Mesenchymal stem cell (in vitro differentiated cells and primary cell): ENCODE data around the gene WNT9A.

Experiments
- DNase-seq: peaks from one replicate; pipeline ENCODE4 v3.0.0-alpha.2; 2013
- H2AFZ ChIP-seq: one replicate; pipeline ENCODE4 v1.6.1; 2013; ENCODE audit warnings: low read depth, mild to moderate bottlenecking, control low read depth, inconsistent platforms, low read length, moderate library complexity
- H2AK5ac ChIP-seq: 2 replicates; pipeline ENCODE4 v1.6.1; 2013; ENCODE audit warnings: low read length, moderate library complexity, mild to moderate bottlenecking, inconsistent platforms; ENCODE audit not compliant: severe bottlenecking
- H2BK120ac ChIP-seq: one replicate; pipeline ENCODE4 v1.6.1; 2013; ENCODE audit warnings: low read depth, mild to moderate bottlenecking, inconsistent platforms, low read length, moderate library complexity
- H2BK12ac ChIP-seq, 2 experiments: one replicate each; pipeline ENCODE4 v1.6.1; 2013; ENCODE audit warnings: inconsistent platforms in 2 of 2, low read length in 2 of 2, mild to moderate bottlenecking in 2 of 2, moderate library complexity in 2 of 2, control low read depth in 1 of 2
- H2BK15ac ChIP-seq: one replicate; pipeline ENCODE4 v1.6.1; 2013; ENCODE audit warnings: mild to moderate bottlenecking, low read depth, inconsistent platforms; ENCODE audit not compliant: poor library complexity, severe bottlenecking
- H2BK5ac ChIP-seq: 2 replicates; pipeline ENCODE4 v1.6.1; 2013; ENCODE audit warnings: low read depth, mild to moderate bottlenecking, low read length, control low read depth, inconsistent platforms; ENCODE audit not compliant: poor library complexity, severe bottlenecking
- H3K14ac ChIP-seq, 2 experiments: one replicate each; pipeline ENCODE4 v1.6.1; 2013; ENCODE audit warnings: inconsistent platforms in 2 of 2, low read length in 2 of 2, control low read depth in 1 of 2, mild to moderate bottlenecking in 1 of 2, moderate library complexity in 1 of 2
- H3K18ac ChIP-seq, 2 experiments: one replicate each; pipeline ENCODE4 v1.6.1; 2013; ENCODE audit warnings: inconsistent platforms in 2 of 2, low read length in 2 of 2, control low read depth in 1 of 2, low read depth in 1 of 2, mild to moderate bottlenecking in 1 of 2
- H3K23ac ChIP-seq, 2 experiments: one replicate each; pipeline ENCODE4 v1.6.1; 2013; ENCODE audit warnings: inconsistent platforms in 2 of 2, low read length in 2 of 2, mild to moderate bottlenecking in 2 of 2, moderate library complexity in 2 of 2, control low read depth in 1 of 2
- H3K27ac ChIP-seq: 2 replicates; pipeline ENCODE4 v1.5.1; 2013; ENCODE audit warnings: mild to moderate bottlenecking, moderate library complexity, low read length, control low read depth, inconsistent platforms; ENCODE audit not compliant: poor library complexity, severe bottlenecking
- H3K27me3 ChIP-seq, 2 experiments: 2 replicates each; pipeline versions ENCODE4 v1.6.1 to v1.7.0; 2013; ENCODE audit warnings: low read length in 2 of 2, mild to moderate bottlenecking in 2 of 2, moderate library complexity in 2 of 2, control low read depth in 1 of 2, inconsistent platforms in 1 of 2; ENCODE audit not compliant: control insufficient read depth in 1 of 2, insufficient read depth in 1 of 2
- H3K36me3 ChIP-seq, 2 experiments: 2 replicates each; pipeline versions ENCODE4 v1.6.1 to v1.7.0; 2013; ENCODE audit warnings: low read length in 2 of 2, control low read depth in 1 of 2, inconsistent platforms in 1 of 2, low read depth in 1 of 2, mild to moderate bottlenecking in 1 of 2; ENCODE audit not compliant: insufficient read depth in 2 of 2, control insufficient read depth in 1 of 2
- H3K4ac ChIP-seq, 2 experiments: one replicate each; pipeline ENCODE4 v1.6.1; 2013; ENCODE audit warnings: inconsistent platforms in 2 of 2, low read length in 2 of 2, mild to moderate bottlenecking in 2 of 2, moderate library complexity in 2 of 2, control low read depth in 1 of 2, low read depth in 1 of 2
- H3K4me1 ChIP-seq: 2 replicates; pipeline ENCODE4 v1.6.1; 2013; ENCODE audit warnings: low read depth, low read length, control low read depth; ENCODE audit not compliant: control insufficient read depth, insufficient read depth
- H3K4me2 ChIP-seq: 2 replicates; pipeline ENCODE4 v1.6.1; 2013; ENCODE audit warnings: low read length, mild to moderate bottlenecking, inconsistent platforms; ENCODE audit not compliant: poor library complexity, severe bottlenecking
- H3K4me3 ChIP-seq, 2 experiments: 2 replicates each; pipeline versions ENCODE4 v1.5.1 to v1.7.0; 2013; ENCODE audit warnings: low read length in 2 of 2, mild to moderate bottlenecking in 2 of 2, control low read depth in 1 of 2, low read depth in 1 of 2; ENCODE audit not compliant: insufficient read depth in 1 of 2
- H3K79me1 ChIP-seq: replicated peaks from 2 replicates; pipeline ENCODE4 v1.6.1; 2013; ENCODE audit warnings: mild to moderate bottlenecking, control low read depth, low read length, inconsistent platforms; ENCODE audit not compliant: poor library complexity, severe bottlenecking
- H3K9ac ChIP-seq: 2 replicates; pipeline ENCODE4 v1.7.0; 2013; ENCODE audit warnings: mild to moderate bottlenecking, low read length, moderate library complexity
- H3K9me3 ChIP-seq: 2 replicates; pipeline ENCODE4 v1.7.0; 2013; ENCODE audit warnings: mild to moderate bottlenecking, low read length; ENCODE audit not compliant: control insufficient read depth
- H4K8ac ChIP-seq: one replicate; pipeline ENCODE4 v1.6.1; 2013; ENCODE audit warnings: inconsistent platforms, mild to moderate bottlenecking, low read length, moderate library complexity
- H4K91ac ChIP-seq: one replicate; pipeline ENCODE4 v1.6.1; 2013; ENCODE audit warnings: mild to moderate bottlenecking, low read length, inconsistent platforms
- WGBS: methylation state at CpG from one replicate; pipeline ENCODE4 v1.1.7; 2013; ENCODE audit warnings: mixed read lengths; 5-methylcytosine and 5-hydroxymethylcytosine counted together

WNT9A gene

DNA sequence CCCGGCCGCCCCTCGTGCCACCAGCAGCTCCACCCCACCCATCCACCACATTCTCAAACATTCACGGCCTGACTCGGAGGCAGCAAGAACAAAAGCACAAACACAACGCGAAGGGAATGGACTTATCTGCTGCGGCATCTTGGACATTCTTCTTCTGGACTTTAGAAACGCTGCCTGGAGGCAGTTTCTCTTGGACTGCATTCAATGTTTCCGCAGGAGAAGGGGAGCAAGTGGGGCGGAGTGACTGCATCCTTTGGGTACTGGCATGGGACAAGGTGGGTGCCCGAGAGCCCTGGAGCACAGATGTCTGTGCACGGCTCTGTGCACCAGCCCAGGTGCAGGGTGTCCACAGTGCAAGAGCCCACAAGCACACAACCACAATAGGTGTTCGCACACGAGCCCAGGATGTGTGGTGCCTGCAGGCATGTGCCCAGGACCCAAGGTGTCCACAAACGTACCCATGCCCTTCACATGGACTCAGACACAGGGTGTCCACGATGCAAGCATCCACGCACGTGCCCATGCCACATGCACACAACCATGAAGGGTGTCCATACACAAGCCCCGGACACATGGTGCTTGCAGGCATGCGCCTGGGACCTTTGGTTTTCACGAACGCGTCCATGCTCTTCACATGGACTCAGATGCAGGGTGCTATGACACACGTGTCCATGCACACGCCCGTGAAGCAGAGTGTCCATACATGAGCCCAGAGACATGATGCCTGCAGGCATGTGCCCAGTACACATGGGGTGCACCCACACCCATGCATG is 53.6 kb downstream of the WNT9A start:
- Histone ChIP-seq H3K36me3 (no peaks in the 10 kb centered on the region), H2BK120ac (no peak overlapping the region), H3K9ac (no peak overlapping the region), H3K4me3 (no peak overlapping the region), H3K4me2 (no peak overlapping the region), H4K8ac (no peak overlapping the region), H2AFZ (no peak overlapping the region), H3K27me3 (peaks cover 0 to 28% of the 10 kb centered on the region in 2 experiments), H2BK15ac (no peak overlapping the region), H3K14ac (no peak overlapping the region), H2BK5ac (no peak overlapping the region), H2AK5ac (no peak overlapping the region), H3K4ac (no peak overlapping the region), H3K27ac (no peak overlapping the region), H4K91ac (no peak overlapping the region), H3K79me1 (no peaks in the 10 kb centered on the region), H2BK12ac (no peak overlapping the region), H3K9me3 (no peaks in the 10 kb centered on the region), H3K4me1 (peaks cover 53% of the 10 kb centered on the region), H3K18ac (no peak overlapping the region), H3K23ac (no peak overlapping the region)
- 90% methylated on average over 27 of the region's 27 CpGs for WGBS
- DNase-seq: no peak

DNA sequence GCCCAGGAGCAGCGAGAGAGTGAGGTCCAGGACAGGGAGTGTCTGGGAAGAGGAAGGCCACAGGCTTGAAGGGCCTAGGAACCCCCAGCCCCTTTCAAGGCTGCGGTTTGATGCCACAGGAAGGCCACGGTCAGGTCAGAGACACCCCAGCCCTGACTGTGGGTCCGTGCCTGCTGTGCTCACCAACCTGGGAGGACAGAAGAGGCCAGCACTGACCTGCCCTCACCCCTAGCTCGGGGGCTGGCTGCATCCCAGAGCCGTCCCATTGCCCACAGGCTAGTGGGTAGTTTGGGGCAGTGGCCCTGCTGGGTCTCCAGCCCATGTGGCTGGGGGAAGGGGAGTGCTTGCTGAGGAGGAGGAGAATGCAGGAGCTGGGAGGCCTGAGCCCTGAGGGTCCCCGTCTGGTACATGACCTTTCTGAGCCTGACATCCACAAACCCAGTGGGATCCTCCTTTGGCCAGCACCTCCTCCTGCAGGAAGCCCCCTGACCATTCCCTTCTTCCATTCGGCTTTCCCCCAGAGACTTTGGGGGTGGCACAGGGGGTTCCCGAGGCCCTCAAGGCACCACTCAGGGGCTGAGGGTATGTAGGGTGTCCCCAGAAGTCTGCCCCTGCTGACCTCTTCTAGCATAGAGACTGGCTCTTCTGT is 54.3 kb downstream of the WNT9A start:
- H3K79me1 ChIP-seq: no peaks in the 10 kb centered on the region
- no peak for DNase-seq

DNA sequence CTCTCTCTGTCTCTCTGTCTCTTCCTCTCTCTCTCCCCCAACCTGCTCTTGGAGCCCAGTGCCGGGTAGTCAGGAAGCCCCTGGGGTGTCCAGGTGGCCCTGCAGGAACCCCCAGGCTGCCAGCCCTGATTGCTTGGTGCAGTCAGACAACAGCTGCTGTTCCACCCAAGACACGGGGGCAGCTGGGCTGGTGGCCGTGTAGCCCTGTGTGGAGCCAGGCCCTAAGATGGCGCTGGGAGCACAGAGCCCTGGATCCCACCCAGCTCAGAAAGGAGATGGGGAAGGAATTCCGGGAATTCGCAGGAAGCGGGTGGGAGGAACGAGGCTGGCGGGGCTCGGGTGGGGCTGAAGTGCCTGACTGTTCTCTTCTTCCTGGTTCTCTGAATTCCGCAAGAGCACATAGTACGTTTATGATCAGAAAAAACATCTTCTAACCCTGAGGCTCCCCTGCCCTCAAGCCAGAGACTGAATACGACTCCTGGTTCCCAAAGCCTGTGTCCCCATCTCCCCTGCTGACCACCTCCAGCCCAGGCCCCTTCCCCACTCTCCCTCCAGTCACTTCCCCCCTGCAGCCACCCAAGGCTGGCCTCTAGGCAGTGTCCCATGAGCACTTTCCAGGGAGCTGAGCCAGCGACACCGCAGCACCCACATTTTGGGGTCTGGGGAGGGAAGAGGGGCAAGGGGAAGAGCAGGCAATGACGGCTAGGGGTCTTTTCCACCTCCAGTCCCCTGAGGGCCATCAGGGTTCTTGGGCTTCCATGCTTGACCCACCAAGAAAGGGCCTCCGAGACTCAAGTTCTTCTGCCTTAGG is 55.0 kb downstream of the WNT9A start:
- H4K91ac ChIP-seq: no peak overlapping the region
- WGBS: 64% methylated on average over 17 of the region's 17 CpGs

More for the DNA sequence above, 54.3 kb downstream of the WNT9A start:
- no peak overlapping the region for H2BK15ac ChIP-seq
- H3K14ac ChIP-seq: no peak overlapping the region
- H3K4me2 ChIP-seq: no peak overlapping the region
- no peak overlapping the region for H4K8ac ChIP-seq
- H3K4me1 ChIP-seq: peaks cover 54% of the 10 kb centered on the region
- no peak overlapping the region for H3K23ac ChIP-seq
- no peak overlapping the region for H3K18ac ChIP-seq
- H4K91ac ChIP-seq: no peak overlapping the region
- H2BK120ac ChIP-seq: no peak overlapping the region
- WGBS: 77% methylated on average over 9 of the region's 9 CpGs
- no peak overlapping the region for H3K27ac ChIP-seq
- no peak overlapping the region for H3K9ac ChIP-seq
- no peak overlapping the region for H2BK12ac ChIP-seq
- H2BK5ac ChIP-seq: no peak overlapping the region
- no peak overlapping the region for H3K4me3 ChIP-seq
- no peak overlapping the region for H2AFZ ChIP-seq
- no peak overlapping the region for H3K4ac ChIP-seq
- peak overlapping the region; percentile 16 for H2AK5ac ChIP-seq
- H3K36me3 ChIP-seq: no peaks in the 10 kb centered on the region
- no peaks in the 10 kb centered on the region for H3K9me3 ChIP-seq
- H3K27me3 ChIP-seq: peaks cover 0 to 34% of the 10 kb centered on the region in 2 experiments

More for the DNA sequence above, 55.0 kb downstream of the WNT9A start:
- H3K79me1 ChIP-seq: no peaks in the 10 kb centered on the region
- no peak overlapping the region for H2BK15ac ChIP-seq
- H2BK120ac ChIP-seq: no peak overlapping the region
- peaks cover 60% of the 10 kb centered on the region for H3K4me1 ChIP-seq
- no peak overlapping the region for H2BK5ac ChIP-seq
- H3K23ac ChIP-seq: no peak overlapping the region
- no peak overlapping the region for H3K27ac ChIP-seq
- H3K27me3 ChIP-seq: peaks cover 0 to 40% of the 10 kb centered on the region in 2 experiments
- no peak overlapping the region for H4K8ac ChIP-seq
- no peak overlapping the region for H3K9ac ChIP-seq
- no peak overlapping the region for H2BK12ac ChIP-seq
- no peak for DNase-seq
- H3K9me3 ChIP-seq: no peaks in the 10 kb centered on the region
- H3K18ac ChIP-seq: no peak overlapping the region
- H2AK5ac ChIP-seq: peak overlapping the region; percentile 25
- H3K4me3 ChIP-seq: no peak overlapping the region
- no peak overlapping the region for H3K14ac ChIP-seq
- no peak overlapping the region for H3K4me2 ChIP-seq
- no peak overlapping the region for H3K4ac ChIP-seq
- no peak overlapping the region for H2AFZ ChIP-seq
- H3K36me3 ChIP-seq: no peaks in the 10 kb centered on the region
